Neutrophil (primary cell): ENCODE measurements around the gene HDAC8.
"Not testable (repeated sequence)": the region's sequence is repeated elsewhere in the genome, so short reads cannot be mapped to it uniquely, and the experiment has no call there.

Experiments
- H3K27ac ChIP-seq: fragments of 200-600 bp; sonication (generic); 2 replicates; pipeline ENCODE4 v1.5.1; 2016; ENCODE audit warnings: mild to moderate bottlenecking, moderate library complexity
- H3K27me3 ChIP-seq: fragments of 200-600 bp; sonication (generic); 2 replicates; pipeline ENCODE4 v1.6.0; 2016; ENCODE audit warnings: mild to moderate bottlenecking
- H3K36me3 ChIP-seq: fragments of 200-600 bp; sonication (generic); 2 replicates; pipeline ENCODE4 v1.5.1; 2017
- H3K4me1 ChIP-seq, 2 experiments: fragments of 200-600 bp in 1 of 2; sonication (generic) in 1 of 2; 1 replicate in 1 of 2; 2 replicates in 1 of 2; pipeline versions ENCODE4 v1.5.1 to v1.6.1; 2013 to 2016; ENCODE audit warnings: low read depth in 1 of 2, low read length in 1 of 2, mild to moderate bottlenecking in 1 of 2, moderate library complexity in 1 of 2; ENCODE audit not compliant: control insufficient read depth in 1 of 2, insufficient read depth in 1 of 2
- H3K4me3 ChIP-seq, 2 experiments: fragments of 200-600 bp in 1 of 2; sonication (generic) in 1 of 2; 1 replicate in 1 of 2; 2 replicates in 1 of 2; pipeline ENCODE4 v1.5.1; 2013 to 2016; ENCODE audit warnings: low read depth in 1 of 2, low read length in 1 of 2, mild to moderate bottlenecking in 1 of 2, moderate library complexity in 1 of 2
- H3K9me3 ChIP-seq: fragments of 200-600 bp; sonication (generic); 2 replicates; pipeline ENCODE4 v1.5.1; 2016
- CTCF ChIP-seq: fragments of 200-600 bp; sonication (generic); IDR thresholded peaks from 2 replicates; pipeline ENCODE4 v1.5.1; 2016; ENCODE audit warnings: antibody characterized with exemption

The HDAC8 gene

GRCh38 chrX:72526534-72527508, 45.8 kb downstream of the HDAC8 start:
- Histone ChIP-seq H3K4me3 (no peak overlapping the region), H3K9me3 (no peaks in the 10 kb centered on the region)
- no peak for TF ChIP-seq CTCF

GRCh38 chrX:72498782-72499181, 73.9 kb downstream of the HDAC8 start:
- H3K9me3 ChIP-seq, result no peaks in the 10 kb centered on the region
- TF ChIP-seq CTCF, result no peak
- no peaks in the 10 kb centered on the region for H3K36me3 ChIP-seq
- no peaks in the 10 kb centered on the region for H3K4me1 ChIP-seq
- H3K27ac ChIP-seq, result no peak overlapping the region
- H3K4me3 ChIP-seq, result no peak overlapping the region
- H3K27me3 ChIP-seq, result no peaks in the 10 kb centered on the region

More at GRCh38 chrX:72526534-72527508, 45.8 kb downstream of the HDAC8 start:
- Histone ChIP-seq H3K27ac (no peak overlapping the region), H3K27me3 (no peaks in the 10 kb centered on the region), H3K4me1 (no peaks in the 10 kb centered on the region), H3K36me3 (no peaks in the 10 kb centered on the region)

GRCh38 chrX:72495046-72495445, 77.6 kb downstream of the HDAC8 start:
- no peaks in the 10 kb centered on the region for H3K36me3 ChIP-seq
- peaks cover 0 to 4% of the 10 kb centered on the region in 2 experiments for H3K4me1 ChIP-seq
- H3K27ac ChIP-seq, result no peak overlapping the region
- TF ChIP-seq CTCF, result no peak
- H3K4me3 ChIP-seq, result no peak overlapping the region
- no peaks in the 10 kb centered on the region for H3K27me3 ChIP-seq
- no peaks in the 10 kb centered on the region for H3K9me3 ChIP-seq

- TF ChIP-seq CTCF, result no peak
- H3K4me3 ChIP-seq, result no peak overlapping the region
- H3K9me3 ChIP-seq, result no peaks in the 10 kb centered on the region
- peak overlapping the region; percentile 33 for H3K27ac ChIP-seq
- H3K4me1 ChIP-seq, result peaks cover 0 to 4% of the 10 kb centered on the region in 2 experiments
- no peaks in the 10 kb centered on the region for H3K27me3 ChIP-seq
- H3K36me3 ChIP-seq, result peaks cover 8% of the 10 kb centered on the region
Observed at GRCh38 chrX:72492499-72492898, 80.1 kb downstream of the HDAC8 start.

GRCh38 chrX:72490221-72490620, 82.4 kb downstream of the HDAC8 start:
- H3K27ac ChIP-seq, H3K9me3 ChIP-seq, H3K4me3 ChIP-seq, H3K27me3 ChIP-seq, H3K36me3 ChIP-seq, H3K4me1 ChIP-seq: not testable (repeated sequence)

- no peak overlapping the region for H3K27ac ChIP-seq
- no peak for TF ChIP-seq CTCF
- no peak overlapping the region for H3K4me3 ChIP-seq
- no peaks in the 10 kb centered on the region for H3K9me3 ChIP-seq
- no peaks in the 10 kb centered on the region for H3K27me3 ChIP-seq
- peaks cover 8% of the 10 kb centered on the region for H3K36me3 ChIP-seq
- peaks cover 0 to 4% of the 10 kb centered on the region in 2 experiments for H3K4me1 ChIP-seq
Observed at GRCh38 chrX:72487661-72488060, 85.0 kb downstream of the HDAC8 start.
